Measurements from ENCODE around the gene HNRNPH3.

Gene HNRNPH3

GRCh38 chr10:68345621-68346020 lies 13.8 kb downstream of the HNRNPH3 start:
- POLR2A ChIA-PET = interaction anchor here (0.6 to 1.2 kb wide), 2 partner anchors 13 to 27 kb away, joined by 3 read pairs; partner anchors contain the start of gene PBLD
- Histone ChIP-seq H3K36me3 (ENCODE audit: control insufficient read depth in 2 of 2, insufficient read depth in 1 of 2, low read length in 2 of 2) (peaks cover 55 to 66% of the 10 kb centered on the region in 2 experiments), H3K4me3 (ENCODE audit: low read depth, low read length) (no peak overlapping the region), H3K4me1 (ENCODE audit: control insufficient read depth, insufficient read depth, low read length) (no peaks in the 10 kb centered on the region), H3K9me3 (ENCODE audit: control insufficient read depth, insufficient read depth, low read depth, low read length) (no peaks in the 10 kb centered on the region), H3K27ac (ENCODE audit: extremely low read depth, low read depth, low read length) (no peak overlapping the region)
- TF ChIP-seq RBAK (tag by site-specific recombination; IDR thresholded peaks at IDR 0.05) (no peak), PRDM1 (tag by site-specific recombination; IDR thresholded peaks at IDR 0.05) (0 out of 2 replicates have a peak, but pooled peaks have one; percentile 35), ZNF146 (tag by site-specific recombination; IDR thresholded peaks at IDR 0.05) (no peak)
- CTCF ChIA-PET = interaction anchor here (0.6 to 1.2 kb wide), 2 partner anchors 462 to 490 kb away, joined by 5 to 6 read pairs; no protein-coding TSS in a partner anchor

DNA sequence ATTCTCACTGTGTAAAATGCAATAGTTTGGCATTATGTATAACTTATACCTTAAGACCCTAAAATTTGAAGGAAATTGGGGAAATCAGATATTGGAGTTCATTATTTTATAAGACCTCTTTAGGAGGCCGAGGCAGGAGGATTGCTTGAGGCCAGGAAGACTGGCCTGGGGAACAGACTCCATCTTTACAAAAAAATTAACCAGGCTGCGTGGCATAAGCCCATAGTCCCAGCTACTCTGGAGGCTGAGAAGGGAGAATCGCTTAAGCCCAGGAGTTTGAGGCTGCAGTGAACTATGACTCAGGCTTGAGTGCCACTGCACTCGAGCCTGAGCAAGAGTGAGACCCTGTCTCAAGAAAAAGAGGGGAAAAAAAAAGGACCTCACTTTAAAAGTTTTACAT lies 14.9 kb downstream of the HNRNPH3 start:
- CTCF ChIA-PET = interaction anchor here (0.6 to 3.0 kb wide), 4 partner anchors 7 to 1852 kb away, joined by 3 to 21 read pairs (median 7); partner anchors contain the start of gene PBLD
- H3K4me1 ChIP-seq (ENCODE audit: control insufficient read depth, insufficient read depth, low read length) = no peaks in the 10 kb centered on the region
- no peaks in the 10 kb centered on the region for H3K9me3 ChIP-seq (ENCODE audit: control insufficient read depth, insufficient read depth, low read depth, low read length)
- TF ChIP-seq ZBTB7A (tag by site-specific recombination; IDR thresholded peaks at IDR 0.05; ENCODE audit: low read depth) (no peak), ZNF394 (tag by site-specific recombination; IDR thresholded peaks at IDR 0.05; ENCODE audit: borderline replicate concordance) (0 out of 2 replicates have a peak, but pooled peaks have one; percentile 17), ZNF416 (tag by site-specific recombination; IDR thresholded peaks at IDR 0.05) (no peak)
- peaks cover 48 to 56% of the 10 kb centered on the region in 2 experiments for H3K36me3 ChIP-seq (ENCODE audit: control insufficient read depth in 2 of 2, insufficient read depth in 1 of 2, low read length in 2 of 2)
- no peak overlapping the region for H3K4me3 ChIP-seq (ENCODE audit: low read depth, low read length)
- no peak overlapping the region for H3K27ac ChIP-seq (ENCODE audit: extremely low read depth, low read depth, low read length)
- POLR2A ChIA-PET = interaction anchor here (0.7 to 1.2 kb wide), 2 partner anchors 14 to 463 kb away, joined by 3 to 7 read pairs; partner anchors contain the start of gene PBLD

DNA sequence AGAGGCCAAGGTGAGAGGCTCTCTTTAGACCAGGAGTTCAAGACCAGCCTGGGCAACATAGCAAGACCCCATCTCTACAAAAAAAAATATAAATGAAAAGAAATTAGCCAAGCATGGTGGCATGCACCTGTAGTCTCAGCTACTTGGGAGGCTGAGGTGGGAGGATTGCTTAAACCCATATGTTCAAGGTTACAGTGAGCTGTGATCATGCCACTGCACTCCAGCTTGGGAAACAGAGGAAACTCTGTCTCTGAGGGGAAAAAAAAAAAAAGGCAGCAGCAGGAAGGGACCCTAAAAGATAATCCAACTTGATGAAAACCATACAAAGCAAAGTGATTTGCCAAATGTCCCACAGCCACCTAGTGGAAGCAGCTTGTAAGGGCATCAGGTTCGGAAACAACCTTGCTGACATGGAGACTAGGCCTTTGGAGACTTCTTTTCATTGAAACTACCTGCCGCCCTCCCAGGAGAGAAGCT lies 16.4 kb downstream of the HNRNPH3 start:
- no peaks in the 10 kb centered on the region for H3K9me3 ChIP-seq (ENCODE audit: control insufficient read depth, insufficient read depth, low read depth, low read length)
- peaks cover 50 to 54% of the 10 kb centered on the region in 2 experiments for H3K36me3 ChIP-seq (ENCODE audit: control insufficient read depth in 2 of 2, insufficient read depth in 1 of 2, low read length in 2 of 2)
- no peaks in the 10 kb centered on the region for H3K4me1 ChIP-seq (ENCODE audit: control insufficient read depth, insufficient read depth, low read length)
- H3K4me3 ChIP-seq (ENCODE audit: low read depth, low read length) = no peak overlapping the region
- ChIA-PET POLR2A (interaction anchor here (0.6 to 2.0 kb wide), 4 partner anchors 13 to 252 kb away, joined by 3 to 20 read pairs (median 5); partner anchors contain the start of genes HNRNPH3 and PBLD), CTCF (interaction anchor here (0.6 to 3.0 kb wide), 13 partner anchors 9 to 682 kb away, joined by 3 to 21 read pairs (median 4); partner anchors contain the start of genes PBLD and RUFY2)
- H3K27ac ChIP-seq (ENCODE audit: extremely low read depth, low read depth, low read length) = no peak overlapping the region
- TF ChIP-seq TRIM28 (IDR thresholded peaks at IDR 0.05; ENCODE audit: borderline replicate concordance, low read length) (no peak), HOXC10 (CRISPR knock-in tag; IDR thresholded peaks at IDR 0.05) (no peak), ZBTB20 (tag by site-specific recombination; IDR thresholded peaks at IDR 0.05) (no peak), ZNF292 (tag by site-specific recombination; IDR thresholded peaks at IDR 0.05; ENCODE audit: borderline replicate concordance, low read depth) (no peak), ZNF121 (tag by site-specific recombination; IDR thresholded peaks at IDR 0.05) (peak; percentile 89), ZNF600 (tag by site-specific recombination; IDR thresholded peaks at IDR 0.05) (no peak), ZNF785 (tag by site-specific recombination; IDR thresholded peaks at IDR 0.05) (no peak), ZNF416 (tag by site-specific recombination; IDR thresholded peaks at IDR 0.05) (no peak), ZBTB8A (tag by site-specific recombination; IDR thresholded peaks at IDR 0.05) (no peak), ZNF24 (tag by site-specific recombination; IDR thresholded peaks at IDR 0.05) (no peak), ZNF654 (tag by site-specific recombination; IDR thresholded peaks at IDR 0.05; ENCODE audit: low read depth) (peak; percentile 65), ZFP69B (tag by site-specific recombination; IDR thresholded peaks at IDR 0.05) (0 out of 2 replicates have a peak, but pooled peaks have one; percentile 15), ZNF302 (tag by site-specific recombination; IDR thresholded peaks at IDR 0.05; ENCODE audit: low read depth) (no peak)
- TF ChIP-seq, protein P1, sequence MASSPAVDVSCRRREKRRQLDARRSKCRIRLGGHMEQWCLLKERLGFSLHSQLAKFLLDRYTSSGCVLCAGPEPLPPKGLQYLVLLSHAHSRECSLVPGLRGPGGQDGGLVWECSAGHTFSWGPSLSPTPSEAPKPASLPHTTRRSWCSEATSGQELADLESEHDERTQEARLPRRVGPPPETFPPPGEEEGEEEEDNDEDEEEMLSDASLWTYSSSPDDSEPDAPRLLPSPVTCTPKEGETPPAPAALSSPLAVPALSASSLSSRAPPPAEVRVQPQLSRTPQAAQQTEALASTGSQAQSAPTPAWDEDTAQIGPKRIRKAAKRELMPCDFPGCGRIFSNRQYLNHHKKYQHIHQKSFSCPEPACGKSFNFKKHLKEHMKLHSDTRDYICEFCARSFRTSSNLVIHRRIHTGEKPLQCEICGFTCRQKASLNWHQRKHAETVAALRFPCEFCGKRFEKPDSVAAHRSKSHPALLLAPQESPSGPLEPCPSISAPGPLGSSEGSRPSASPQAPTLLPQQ (tag by site-specific recombination; IDR thresholded peaks at IDR 0.05) = no peak
- TF ChIP-seq, protein P2, sequence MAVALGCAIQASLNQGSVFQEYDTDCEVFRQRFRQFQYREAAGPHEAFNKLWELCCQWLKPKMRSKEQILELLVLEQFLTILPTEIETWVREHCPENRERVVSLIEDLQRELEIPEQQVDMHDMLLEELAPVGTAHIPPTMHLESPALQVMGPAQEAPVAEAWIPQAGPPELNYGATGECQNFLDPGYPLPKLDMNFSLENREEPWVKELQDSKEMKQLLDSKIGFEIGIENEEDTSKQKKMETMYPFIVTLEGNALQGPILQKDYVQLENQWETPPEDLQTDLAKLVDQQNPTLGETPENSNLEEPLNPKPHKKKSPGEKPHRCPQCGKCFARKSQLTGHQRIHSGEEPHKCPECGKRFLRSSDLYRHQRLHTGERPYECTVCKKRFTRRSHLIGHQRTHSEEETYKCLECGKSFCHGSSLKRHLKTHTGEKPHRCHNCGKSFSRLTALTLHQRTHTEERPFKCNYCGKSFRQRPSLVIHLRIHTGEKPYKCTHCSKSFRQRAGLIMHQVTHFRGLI (tag by site-specific recombination; IDR thresholded peaks at IDR 0.05) = no peak
- TF ChIP-seq, protein P3, sequence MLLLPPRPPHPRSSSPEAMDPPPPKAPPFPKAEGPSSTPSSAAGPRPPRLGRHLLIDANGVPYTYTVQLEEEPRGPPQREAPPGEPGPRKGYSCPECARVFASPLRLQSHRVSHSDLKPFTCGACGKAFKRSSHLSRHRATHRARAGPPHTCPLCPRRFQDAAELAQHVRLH (tag by site-specific recombination; IDR thresholded peaks at IDR 0.05) = peak; percentile 64; the same call in 1 of the 2 replicates
- TF ChIP-seq, protein P4, sequence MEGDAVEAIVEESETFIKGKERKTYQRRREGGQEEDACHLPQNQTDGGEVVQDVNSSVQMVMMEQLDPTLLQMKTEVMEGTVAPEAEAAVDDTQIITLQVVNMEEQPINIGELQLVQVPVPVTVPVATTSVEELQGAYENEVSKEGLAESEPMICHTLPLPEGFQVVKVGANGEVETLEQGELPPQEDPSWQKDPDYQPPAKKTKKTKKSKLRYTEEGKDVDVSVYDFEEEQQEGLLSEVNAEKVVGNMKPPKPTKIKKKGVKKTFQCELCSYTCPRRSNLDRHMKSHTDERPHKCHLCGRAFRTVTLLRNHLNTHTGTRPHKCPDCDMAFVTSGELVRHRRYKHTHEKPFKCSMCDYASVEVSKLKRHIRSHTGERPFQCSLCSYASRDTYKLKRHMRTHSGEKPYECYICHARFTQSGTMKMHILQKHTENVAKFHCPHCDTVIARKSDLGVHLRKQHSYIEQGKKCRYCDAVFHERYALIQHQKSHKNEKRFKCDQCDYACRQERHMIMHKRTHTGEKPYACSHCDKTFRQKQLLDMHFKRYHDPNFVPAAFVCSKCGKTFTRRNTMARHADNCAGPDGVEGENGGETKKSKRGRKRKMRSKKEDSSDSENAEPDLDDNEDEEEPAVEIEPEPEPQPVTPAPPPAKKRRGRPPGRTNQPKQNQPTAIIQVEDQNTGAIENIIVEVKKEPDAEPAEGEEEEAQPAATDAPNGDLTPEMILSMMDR (tag by site-specific recombination; IDR thresholded peaks at IDR 0.05) = peak; percentile 56; the same call in 1 of the 2 replicates
- TF ChIP-seq, protein P5, sequence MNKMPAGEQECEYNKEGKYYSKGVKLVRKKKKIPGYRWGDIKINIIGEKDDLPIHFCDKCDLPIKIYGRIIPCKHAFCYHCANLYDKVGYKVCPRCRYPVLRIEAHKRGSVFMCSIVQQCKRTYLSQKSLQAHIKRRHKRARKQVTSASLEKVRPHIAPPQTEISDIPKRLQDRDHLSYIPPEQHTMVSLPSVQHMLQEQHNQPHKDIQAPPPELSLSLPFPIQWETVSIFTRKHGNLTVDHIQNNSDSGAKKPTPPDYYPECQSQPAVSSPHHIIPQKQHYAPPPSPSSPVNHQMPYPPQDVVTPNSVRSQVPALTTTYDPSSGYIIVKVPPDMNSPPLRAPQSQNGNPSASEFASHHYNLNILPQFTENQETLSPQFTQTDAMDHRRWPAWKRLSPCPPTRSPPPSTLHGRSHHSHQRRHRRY (tag by site-specific recombination; IDR thresholded peaks at IDR 0.05) = no peak

Measured in HEK293 (cell line).